Left ventricle myocardium inferior (tissue), 1 donor: ENCODE data around the gene RAP2A. TPM values are rescaled to one million over a fixed set of nuclear protein-coding genes. Genes with fewer than 3 reads are reported as not detected.

ENCODE experiments used
- DNase-seq: peaks from one replicate; pipeline ENCODE4 v3.0.0-alpha.2; 2020
- H3K27ac ChIP-seq: fragments of 200-600 bp; replicated peaks from 2 replicates; pipeline ENCODE4 v1.8.0; 2021
- H3K27me3 ChIP-seq: fragments of 200-600 bp; 2 replicates; pipeline ENCODE4 v1.8.0; 2021; ENCODE audit warnings: low read depth
- H3K36me3 ChIP-seq: fragments of 200-600 bp; 2 replicates; pipeline ENCODE4 v1.8.0; 2021
- H3K4me1 ChIP-seq: fragments of 200-600 bp; 2 replicates; pipeline ENCODE4 v1.8.0; 2021
- H3K4me3 ChIP-seq: fragments of 200-600 bp; 2 replicates; pipeline ENCODE4 v1.8.0; 2021; ENCODE audit warnings: mild to moderate bottlenecking, moderate library complexity
- H3K9me3 ChIP-seq: fragments of 200-600 bp; replicated peaks from 2 replicates; pipeline ENCODE4 v1.8.0; 2021
- CTCF ChIP-seq: fragments of 200-600 bp; IDR thresholded peaks from 2 replicates; pipeline ENCODE4 v1.8.0; 2021; ENCODE audit warnings: antibody characterized with exemption, mild to moderate bottlenecking, borderline replicate concordance
- intact Hi-C: fragments of 100-400 bp; cut with micrococcal nuclease; formaldehyde crosslinking; loops from one replicate; pipeline ENCODE4 v1.11.0; 2022
- total RNA-seq: library from RNA; stranded (reverse); fragmentation: NEBNext Ultra II Directional; extraction: Animal tissue kit (Norgen Biotek cat#: 25700); gene quantifications from one replicate; pipeline ENCODE4 v1.2.1, GENCODE V29; 2021
- donor health status: DM: no; HTN: yes; CAD: no; lungs with severe emphysema.

The RAP2A gene
- total RNA-seq, 1 donor from 2014 or later: 15.1 TPM

- intact Hi-C loops: no loop called here
- Histone ChIP-seq H3K27me3 (no peaks in the 10 kb centered on the region), H3K36me3 (no peaks in the 10 kb centered on the region), H3K4me1 (peaks cover 7% of the 10 kb centered on the region), H3K9me3 (no peaks in the 10 kb centered on the region), H3K4me3 (peak overlapping the region; percentile 22), H3K27ac (peak overlapping the region; percentile 85)
- TF ChIP-seq CTCF: no peak
- DNase-seq: no peak
Observed at GRCh38 chr13:97407540-97407939, 26.4 kb upstream of the RAP2A start.

DNA sequence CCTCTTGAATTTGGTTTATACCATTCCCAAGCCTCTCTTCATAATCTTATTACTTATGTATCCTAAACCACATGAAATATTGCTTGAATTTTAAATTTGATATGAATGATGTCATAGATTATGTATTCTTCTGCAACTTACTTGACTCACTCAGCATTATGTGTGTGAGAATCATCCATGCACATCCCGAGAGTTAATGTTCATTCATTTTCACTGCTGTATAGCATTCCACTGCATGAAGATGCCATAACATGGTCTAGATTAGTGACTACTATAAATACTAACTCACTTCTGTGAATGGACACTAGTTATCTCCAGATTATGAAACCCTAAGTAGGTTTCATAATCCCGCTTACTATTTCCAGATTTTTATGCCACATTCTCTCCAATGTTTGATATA lies 25.0 kb upstream of the RAP2A start:
- H3K4me3 ChIP-seq: no peak overlapping the region
- intact Hi-C loops: no loop called here
- no peaks in the 10 kb centered on the region for H3K9me3 ChIP-seq
- TF ChIP-seq CTCF: no peak
- peaks cover 13% of the 10 kb centered on the region for H3K4me1 ChIP-seq
- H3K36me3 ChIP-seq: no peaks in the 10 kb centered on the region
- H3K27me3 ChIP-seq: no peaks in the 10 kb centered on the region
- DNase-seq: no peak
- no peak overlapping the region for H3K27ac ChIP-seq

GRCh38 chr13:97411984-97412383 lies 22.0 kb upstream of the RAP2A start:
- peaks cover 24% of the 10 kb centered on the region for H3K4me1 ChIP-seq
- H3K27me3 ChIP-seq: no peaks in the 10 kb centered on the region
- H3K9me3 ChIP-seq: no peaks in the 10 kb centered on the region
- H3K4me3 ChIP-seq: no peak overlapping the region
- intact Hi-C loops: no loop called here
- no peaks in the 10 kb centered on the region for H3K36me3 ChIP-seq
- H3K27ac ChIP-seq: peak overlapping the region; percentile 65
- TF ChIP-seq CTCF: no peak
- no peak for DNase-seq

DNA sequence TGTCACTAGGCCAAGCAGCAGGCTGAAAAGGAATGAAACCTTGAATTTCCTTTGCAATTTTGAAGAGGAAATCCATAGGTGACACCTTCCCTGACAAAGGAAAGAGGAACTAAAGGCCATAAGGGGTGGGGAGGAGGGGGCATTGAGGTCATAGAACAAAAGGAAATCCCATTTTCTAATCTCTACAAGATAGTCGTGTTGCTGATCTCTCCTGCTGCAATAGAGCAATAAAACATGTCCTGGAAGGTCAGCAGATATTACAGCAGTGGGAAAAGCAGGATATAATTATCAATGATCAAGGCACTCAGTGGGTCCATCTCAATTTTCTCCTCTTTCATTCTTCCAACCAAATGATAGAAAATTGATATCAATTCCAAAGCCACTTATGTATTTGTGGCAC lies 20.3 kb upstream of the RAP2A start:
- Histone ChIP-seq H3K4me3 (no peak overlapping the region), H3K9me3 (no peaks in the 10 kb centered on the region), H3K27ac (peak overlapping the region; percentile 65), H3K36me3 (no peaks in the 10 kb centered on the region), H3K27me3 (no peaks in the 10 kb centered on the region), H3K4me1 (peaks cover 24% of the 10 kb centered on the region)
- no peak for TF ChIP-seq CTCF
- DNase-seq: no peak
- intact Hi-C loops: no loop called here

DNA sequence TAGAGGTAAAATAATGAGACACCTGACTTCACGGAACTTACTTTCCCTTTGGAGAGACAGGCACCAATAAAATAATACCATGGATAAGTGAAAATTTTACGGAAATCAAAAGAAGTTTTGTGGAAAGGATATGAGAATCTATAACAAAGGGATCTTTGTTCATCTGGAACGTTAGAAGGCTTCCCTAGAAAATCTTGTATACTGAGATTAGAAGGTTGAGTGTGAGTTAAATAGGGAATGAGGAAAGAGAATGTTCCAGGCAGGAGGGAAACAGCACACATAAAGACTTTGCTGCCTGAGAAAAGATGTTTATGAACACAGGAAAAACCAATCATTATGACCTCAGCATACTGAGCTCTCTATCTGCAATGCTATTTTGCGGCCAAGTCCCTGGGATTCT lies 19.6 kb upstream of the RAP2A start:
- H3K27ac ChIP-seq: peak overlapping the region; percentile 65
- no peak for TF ChIP-seq CTCF
- H3K9me3 ChIP-seq: no peaks in the 10 kb centered on the region
- DNase-seq: no peak
- H3K4me1 ChIP-seq: peaks cover 24% of the 10 kb centered on the region
- no peaks in the 10 kb centered on the region for H3K36me3 ChIP-seq
- no peaks in the 10 kb centered on the region for H3K27me3 ChIP-seq
- intact Hi-C loops: no loop called here
- no peak overlapping the region for H3K4me3 ChIP-seq

DNA sequence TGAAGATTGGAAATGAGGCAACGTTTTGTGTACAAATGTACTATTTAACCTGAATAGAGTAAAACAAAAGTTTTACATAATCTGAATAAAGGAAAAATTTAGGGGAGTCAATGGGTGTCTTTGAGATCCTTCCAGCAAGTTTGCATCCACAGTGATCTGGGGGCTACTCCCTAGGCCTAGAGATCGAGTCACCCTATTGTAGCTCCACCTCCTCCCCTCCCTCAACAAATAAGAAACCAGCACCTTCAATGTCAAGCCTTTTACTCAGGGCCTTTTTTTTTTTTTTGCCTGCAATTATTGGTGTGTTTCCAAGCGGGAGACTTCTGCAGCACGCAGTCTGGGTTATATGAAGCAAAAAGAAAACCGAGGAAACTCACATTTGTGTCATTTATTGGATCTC lies 16.3 kb upstream of the RAP2A start:
- TF ChIP-seq CTCF: no peak
- Histone ChIP-seq H3K4me3 (no peak overlapping the region), H3K4me1 (peaks cover 25% of the 10 kb centered on the region), H3K27ac (no peak overlapping the region), H3K9me3 (no peaks in the 10 kb centered on the region), H3K27me3 (no peaks in the 10 kb centered on the region), H3K36me3 (no peaks in the 10 kb centered on the region)
- intact Hi-C loops: no loop called here
- DNase-seq: no peak
